ENCODE data around the gene MMP14. TPM values are rescaled to one million over a fixed set of nuclear protein-coding genes. Genes with fewer than 3 reads are reported as not detected.
A peak's percentile ranks its signal among the peaks of the same experiment; 100 is the strongest.

Gene MMP14
- total and polyA plus RNA-seq, 2 of the 13 experiments (the other 11 are each of a cell fraction or from before 2014, with no cell fraction given) = 5.2 to 9.8 TPM

DNA sequence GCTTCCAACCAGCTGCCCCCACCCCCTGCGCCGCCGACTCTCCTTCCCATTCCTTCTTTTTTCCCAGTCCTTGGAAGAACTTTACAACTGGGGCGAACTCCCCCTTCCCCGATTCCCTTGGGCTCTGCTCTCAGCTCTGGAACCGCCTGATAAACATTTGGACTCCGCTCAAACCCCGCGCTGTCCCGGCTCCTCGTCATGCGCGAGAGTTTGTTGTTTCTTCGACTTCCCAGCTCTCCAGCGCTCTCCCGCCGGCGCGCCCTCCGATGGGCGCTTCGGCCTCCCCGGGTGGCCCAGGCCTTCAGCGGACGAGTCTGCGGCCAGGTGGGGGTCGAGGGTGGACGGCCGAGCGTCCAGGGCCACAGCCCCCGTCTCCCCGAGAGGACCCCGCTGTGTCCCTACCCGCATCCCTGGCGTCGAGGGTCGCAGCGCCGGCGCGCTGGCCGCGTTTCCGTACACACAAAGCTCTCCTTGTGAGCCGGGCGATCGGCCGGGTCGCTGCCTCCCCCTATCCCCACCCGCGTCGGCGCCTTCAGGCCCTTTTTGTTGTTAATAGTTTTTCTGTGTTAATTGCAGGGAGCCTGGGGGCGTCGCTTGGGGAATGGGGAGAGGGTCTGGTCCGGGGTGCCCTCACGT lies 847 bp downstream of the MMP14 start (continued):
- TF ChIP-seq, protein P1, sequence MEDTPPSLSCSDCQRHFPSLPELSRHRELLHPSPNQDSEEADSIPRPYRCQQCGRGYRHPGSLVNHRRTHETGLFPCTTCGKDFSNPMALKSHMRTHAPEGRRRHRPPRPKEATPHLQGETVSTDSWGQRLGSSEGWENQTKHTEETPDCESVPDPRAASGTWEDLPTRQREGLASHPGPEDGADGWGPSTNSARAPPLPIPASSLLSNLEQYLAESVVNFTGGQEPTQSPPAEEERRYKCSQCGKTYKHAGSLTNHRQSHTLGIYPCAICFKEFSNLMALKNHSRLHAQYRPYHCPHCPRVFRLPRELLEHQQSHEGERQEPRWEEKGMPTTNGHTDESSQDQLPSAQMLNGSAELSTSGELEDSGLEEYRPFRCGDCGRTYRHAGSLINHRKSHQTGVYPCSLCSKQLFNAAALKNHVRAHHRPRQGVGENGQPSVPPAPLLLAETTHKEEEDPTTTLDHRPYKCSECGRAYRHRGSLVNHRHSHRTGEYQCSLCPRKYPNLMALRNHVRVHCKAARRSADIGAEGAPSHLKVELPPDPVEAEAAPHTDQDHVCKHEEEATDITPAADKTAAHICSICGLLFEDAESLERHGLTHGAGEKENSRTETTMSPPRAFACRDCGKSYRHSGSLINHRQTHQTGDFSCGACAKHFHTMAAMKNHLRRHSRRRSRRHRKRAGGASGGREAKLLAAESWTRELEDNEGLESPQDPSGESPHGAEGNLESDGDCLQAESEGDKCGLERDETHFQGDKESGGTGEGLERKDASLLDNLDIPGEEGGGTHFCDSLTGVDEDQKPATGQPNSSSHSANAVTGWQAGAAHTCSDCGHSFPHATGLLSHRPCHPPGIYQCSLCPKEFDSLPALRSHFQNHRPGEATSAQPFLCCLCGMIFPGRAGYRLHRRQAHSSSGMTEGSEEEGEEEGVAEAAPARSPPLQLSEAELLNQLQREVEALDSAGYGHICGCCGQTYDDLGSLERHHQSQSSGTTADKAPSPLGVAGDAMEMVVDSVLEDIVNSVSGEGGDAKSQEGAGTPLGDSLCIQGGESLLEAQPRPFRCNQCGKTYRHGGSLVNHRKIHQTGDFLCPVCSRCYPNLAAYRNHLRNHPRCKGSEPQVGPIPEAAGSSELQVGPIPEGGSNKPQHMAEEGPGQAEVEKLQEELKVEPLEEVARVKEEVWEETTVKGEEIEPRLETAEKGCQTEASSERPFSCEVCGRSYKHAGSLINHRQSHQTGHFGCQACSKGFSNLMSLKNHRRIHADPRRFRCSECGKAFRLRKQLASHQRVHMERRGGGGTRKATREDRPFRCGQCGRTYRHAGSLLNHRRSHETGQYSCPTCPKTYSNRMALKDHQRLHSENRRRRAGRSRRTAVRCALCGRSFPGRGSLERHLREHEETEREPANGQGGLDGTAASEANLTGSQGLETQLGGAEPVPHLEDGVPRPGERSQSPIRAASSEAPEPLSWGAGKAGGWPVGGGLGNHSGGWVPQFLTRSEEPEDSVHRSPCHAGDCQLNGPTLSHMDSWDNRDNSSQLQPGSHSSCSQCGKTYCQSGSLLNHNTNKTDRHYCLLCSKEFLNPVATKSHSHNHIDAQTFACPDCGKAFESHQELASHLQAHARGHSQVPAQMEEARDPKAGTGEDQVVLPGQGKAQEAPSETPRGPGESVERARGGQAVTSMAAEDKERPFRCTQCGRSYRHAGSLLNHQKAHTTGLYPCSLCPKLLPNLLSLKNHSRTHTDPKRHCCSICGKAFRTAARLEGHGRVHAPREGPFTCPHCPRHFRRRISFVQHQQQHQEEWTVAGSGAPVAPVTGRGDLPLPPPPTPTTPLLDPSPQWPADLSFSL (CRISPR knock-in tag; IDR thresholded peaks at IDR 0.05) = no peak
- TF ChIP-seq CHD2 (IDR thresholded peaks at IDR 0.05; ENCODE audit: low read depth, low read length) = peak; percentile 87
- peak; percentile 22 for TF ChIP-seq TEAD3 (CRISPR knock-in tag; optimal IDR thresholded peaks at IDR 0.05; ENCODE audit: borderline replicate concordance)
- TF ChIP-seq CHCHD3 (CRISPR knock-in tag; IDR thresholded peaks at IDR 0.05) = peak; percentile 97
- 0 out of 2 replicates have a peak, but pooled peaks have one; percentile 26 for TF ChIP-seq ZNF790 (CRISPR knock-in tag; IDR thresholded peaks at IDR 0.05; ENCODE audit: borderline replicate concordance)
- TF ChIP-seq, protein P2, sequence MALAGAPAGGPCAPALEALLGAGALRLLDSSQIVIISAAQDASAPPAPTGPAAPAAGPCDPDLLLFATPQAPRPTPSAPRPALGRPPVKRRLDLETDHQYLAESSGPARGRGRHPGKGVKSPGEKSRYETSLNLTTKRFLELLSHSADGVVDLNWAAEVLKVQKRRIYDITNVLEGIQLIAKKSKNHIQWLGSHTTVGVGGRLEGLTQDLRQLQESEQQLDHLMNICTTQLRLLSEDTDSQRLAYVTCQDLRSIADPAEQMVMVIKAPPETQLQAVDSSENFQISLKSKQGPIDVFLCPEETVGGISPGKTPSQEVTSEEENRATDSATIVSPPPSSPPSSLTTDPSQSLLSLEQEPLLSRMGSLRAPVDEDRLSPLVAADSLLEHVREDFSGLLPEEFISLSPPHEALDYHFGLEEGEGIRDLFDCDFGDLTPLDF (CRISPR knock-in tag; IDR thresholded peaks at IDR 0.05) = peak; percentile 39; the same call in 1 of the 2 replicates
- peak; percentile 55 for TF ChIP-seq ETV5 (CRISPR knock-in tag; IDR thresholded peaks at IDR 0.05; ENCODE audit: borderline replicate concordance)
- no peak for TF ChIP-seq DR1 (CRISPR knock-in tag; IDR thresholded peaks at IDR 0.05)
- peak; percentile 91; the same call in 1 of the 2 replicates for TF ChIP-seq ZNF501 (CRISPR knock-in tag; IDR thresholded peaks at IDR 0.05)
- TF ChIP-seq ZNF326 (CRISPR knock-in tag; IDR thresholded peaks at IDR 0.05; ENCODE audit: borderline replicate concordance) = no peak
- TF ChIP-seq ZNF605 (CRISPR knock-in tag; IDR thresholded peaks at IDR 0.05) = peak; percentile 95
- no peak for TF ChIP-seq NR2F1 (CRISPR knock-in tag; IDR thresholded peaks at IDR 0.05)
- TF ChIP-seq ZNF546 (CRISPR knock-in tag; conservative IDR thresholded peaks at IDR 0.05) = 0 out of 2 replicates have a peak, but pooled peaks have one; percentile 36
- TF ChIP-seq, protein P3, sequence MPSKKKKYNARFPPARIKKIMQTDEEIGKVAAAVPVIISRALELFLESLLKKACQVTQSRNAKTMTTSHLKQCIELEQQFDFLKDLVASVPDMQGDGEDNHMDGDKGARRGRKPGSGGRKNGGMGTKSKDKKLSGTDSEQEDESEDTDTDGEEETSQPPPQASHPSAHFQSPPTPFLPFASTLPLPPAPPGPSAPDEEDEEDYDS (CRISPR knock-in tag; IDR thresholded peaks at IDR 0.05) = peak; percentile 48; the same call in 1 of the 2 replicates
- TF ChIP-seq SALL2 (CRISPR knock-in tag; IDR thresholded peaks at IDR 0.05) = no peak
- TF ChIP-seq, protein P4, sequence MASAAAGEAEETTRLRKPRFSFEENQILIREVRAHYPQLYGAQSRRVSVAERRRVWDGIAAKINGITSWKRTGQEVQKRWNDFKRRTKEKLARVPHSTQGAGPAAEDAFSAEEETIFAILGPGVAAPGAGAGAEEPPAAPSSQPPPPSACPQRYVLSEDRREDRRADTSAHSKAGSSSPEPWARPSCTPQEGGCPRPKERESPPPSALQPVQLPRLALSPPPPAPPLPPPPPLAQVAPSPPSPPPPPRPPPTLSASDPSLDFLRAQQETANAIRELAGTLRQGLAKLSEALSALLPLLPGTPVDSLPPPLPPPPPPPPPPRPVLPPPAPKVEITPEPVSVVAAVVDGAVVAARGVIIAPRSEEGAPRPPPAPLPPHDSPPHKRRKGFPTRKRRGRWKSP (CRISPR knock-in tag; IDR thresholded peaks at IDR 0.05) = peak; percentile 90; the same call in 1 of the 2 replicates
- TF ChIP-seq SMAD9 (CRISPR knock-in tag; IDR thresholded peaks at IDR 0.05) = peak; percentile 96
- peak; percentile 29; the same call in 1 of the 2 replicates for TF ChIP-seq DMAP1 (CRISPR knock-in tag; IDR thresholded peaks at IDR 0.05)
- peak; percentile 80 for TF ChIP-seq IKZF4 (CRISPR knock-in tag; IDR thresholded peaks at IDR 0.05; ENCODE audit: borderline replicate concordance, low read depth, not compliant biosample characterization)
- TF ChIP-seq TARDBP (CRISPR knock-in tag; IDR thresholded peaks at IDR 0.05) = no peak; the same call in 1 of the 2 replicates
- TF ChIP-seq SMARCC2 (IDR thresholded peaks at IDR 0.05) = no peak
